CD4-positive, alpha-beta T cell treated with Interferon alpha-2 for 1 hour (primary cell): Measurements from ENCODE around the gene ZNF132.
A peak's percentile ranks its signal among the peaks of the same experiment; 100 is the strongest.
"Not testable (repeated sequence)": the region's sequence is repeated elsewhere in the genome, so short reads cannot be mapped to it uniquely, and the experiment has no call there.

Source experiments
- DNase-seq, 2 donors: peaks; one replicate each; pipeline ENCODE4 v3.0.0-alpha.2; 2020 to 2022

The ZNF132 gene

DNA sequence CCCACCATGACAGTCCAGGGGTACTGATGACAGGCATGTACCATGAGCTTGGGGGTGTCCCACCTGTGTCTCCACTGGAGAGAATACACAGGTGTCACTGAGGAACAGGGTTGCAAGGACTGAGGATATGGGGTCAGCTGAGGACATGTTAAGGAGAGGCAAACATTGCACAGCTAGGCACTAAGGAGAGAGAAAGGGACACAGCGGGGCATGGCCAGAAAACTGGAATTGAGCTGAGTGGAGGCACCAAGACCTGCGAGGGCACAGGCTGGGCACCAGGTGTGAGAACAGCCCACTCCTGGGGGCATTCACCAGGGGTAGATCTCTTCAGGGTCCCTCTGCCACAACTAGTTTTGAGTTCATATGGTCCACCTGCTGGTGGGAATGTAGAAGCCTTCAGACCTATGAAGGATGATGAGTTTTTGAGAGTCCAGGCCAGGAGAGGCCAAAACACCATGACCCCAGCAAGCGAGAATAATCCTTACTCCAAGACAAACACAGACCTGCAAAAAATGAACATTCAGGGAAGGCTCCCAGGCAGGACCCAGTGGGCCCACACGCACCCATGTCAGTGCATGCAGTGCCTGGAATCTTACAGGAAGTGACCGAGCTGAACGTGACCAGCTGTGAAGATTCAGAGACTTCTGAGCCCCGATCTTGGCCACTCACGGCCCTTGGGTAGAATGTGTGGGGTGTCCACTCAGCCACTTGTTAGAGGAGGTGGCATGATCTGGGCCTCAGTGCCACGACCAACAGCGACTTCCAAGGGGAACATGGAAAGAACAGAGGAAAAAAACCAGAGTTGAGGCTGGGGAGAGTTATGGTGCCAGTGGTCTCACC, 32.9 kb downstream of the ZNF132 start:
- DNase-seq, result no peak

DNA sequence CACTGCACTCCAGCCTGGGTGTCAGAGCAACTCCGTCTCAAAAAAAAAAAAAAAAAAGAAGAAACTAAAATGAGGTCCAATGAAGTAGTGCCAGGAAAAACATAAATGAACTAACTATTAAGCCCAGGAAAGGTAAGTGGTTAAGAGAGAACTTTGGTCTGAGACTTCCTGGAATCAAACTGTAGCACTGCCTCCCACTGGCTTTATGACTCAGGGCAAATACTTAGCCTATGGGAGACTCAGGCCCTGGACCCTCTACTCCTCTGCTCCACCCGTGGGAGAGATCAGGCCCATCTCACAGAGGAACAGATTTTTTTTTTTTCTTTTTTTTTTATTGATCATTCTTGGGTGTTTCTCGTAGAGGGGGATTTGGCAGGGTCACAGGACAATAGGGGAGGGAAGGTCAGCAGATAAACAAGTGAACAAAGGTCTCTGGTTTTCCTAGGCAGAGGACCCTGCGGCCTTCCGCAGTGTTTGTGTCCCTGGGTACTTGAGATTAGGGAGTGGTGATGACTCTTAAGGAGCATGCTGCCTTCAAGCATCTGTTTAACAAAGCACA, 36.0 kb downstream of the ZNF132 start:
- DNase-seq, result not testable (repeated sequence)

DNA sequence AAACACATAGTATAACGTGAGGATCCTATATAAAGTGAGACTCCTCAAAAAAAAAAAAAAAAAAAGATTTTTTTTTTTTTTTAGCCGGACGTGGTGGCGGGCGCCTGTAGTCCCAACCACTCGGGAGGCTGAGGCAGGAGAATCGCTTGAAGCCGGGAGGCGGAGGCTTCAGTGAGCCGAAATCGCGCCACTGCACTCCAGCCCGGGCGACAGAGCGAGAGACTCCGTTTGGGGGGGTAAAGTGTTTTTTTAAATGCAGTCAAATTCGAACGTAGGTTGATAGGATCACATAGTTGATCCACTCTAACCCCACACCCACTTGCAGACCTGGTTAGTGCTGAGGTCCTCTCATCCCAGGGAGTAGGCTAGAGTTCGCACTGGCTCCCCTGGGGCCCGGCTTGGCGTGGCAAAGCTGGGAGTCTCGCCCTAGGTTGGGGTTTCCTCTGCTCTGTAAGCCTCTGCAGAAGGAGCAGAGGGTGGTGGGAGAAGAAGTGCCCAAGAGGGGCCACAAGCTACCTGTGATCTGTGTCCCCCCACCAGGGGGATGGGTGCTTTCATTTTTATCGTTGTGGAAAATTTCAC, 38.0 kb downstream of the ZNF132 start:
- DNase-seq, result peak in 1 of 2 donors; percentile 38

DNA sequence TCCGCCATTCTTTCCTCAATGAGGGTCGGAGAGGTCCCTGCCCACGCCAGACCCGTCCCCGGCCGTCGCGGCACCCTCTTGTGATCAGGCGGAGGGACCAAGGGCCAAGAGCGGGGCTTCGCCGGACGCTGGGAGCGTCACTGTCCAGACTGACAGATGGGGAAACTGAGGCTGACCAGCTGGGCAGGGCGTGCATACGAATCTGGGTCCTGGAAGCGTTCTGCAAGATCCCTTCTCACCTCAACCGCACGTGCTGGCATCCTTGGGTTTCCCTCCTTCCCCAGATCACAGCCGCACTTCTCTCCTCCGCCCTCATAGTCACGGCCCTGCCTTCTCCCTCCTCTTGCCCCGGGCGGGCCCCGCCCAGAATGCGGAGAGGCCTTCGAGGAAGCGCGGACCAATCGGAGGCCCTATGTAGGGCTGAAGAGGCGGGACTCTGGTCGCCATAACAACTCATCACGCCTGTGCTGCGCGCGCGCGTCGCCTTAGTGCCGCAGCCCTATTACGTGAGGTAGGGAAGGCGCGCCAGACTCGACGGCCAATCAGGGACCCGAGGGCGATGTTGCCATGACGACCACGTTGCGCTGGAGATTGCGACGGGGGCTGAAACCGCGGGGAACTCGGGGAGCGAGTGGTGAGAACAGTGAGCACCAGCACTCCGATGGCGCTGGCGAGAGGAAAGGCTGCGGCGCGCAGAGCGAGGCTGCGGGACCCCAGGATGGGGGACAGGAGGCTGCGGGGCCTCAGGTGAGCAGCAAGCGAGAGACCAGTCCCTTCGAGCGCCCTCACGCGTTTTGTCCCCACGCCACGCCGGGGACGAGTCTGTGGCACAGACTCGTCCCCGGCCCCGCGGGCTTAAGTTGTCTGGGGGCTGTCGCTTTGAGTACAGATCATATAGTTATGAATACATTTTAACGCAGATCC, 38.8 kb downstream of the ZNF132 start:
- peak; percentile 98 to 100 for DNase-seq

DNA sequence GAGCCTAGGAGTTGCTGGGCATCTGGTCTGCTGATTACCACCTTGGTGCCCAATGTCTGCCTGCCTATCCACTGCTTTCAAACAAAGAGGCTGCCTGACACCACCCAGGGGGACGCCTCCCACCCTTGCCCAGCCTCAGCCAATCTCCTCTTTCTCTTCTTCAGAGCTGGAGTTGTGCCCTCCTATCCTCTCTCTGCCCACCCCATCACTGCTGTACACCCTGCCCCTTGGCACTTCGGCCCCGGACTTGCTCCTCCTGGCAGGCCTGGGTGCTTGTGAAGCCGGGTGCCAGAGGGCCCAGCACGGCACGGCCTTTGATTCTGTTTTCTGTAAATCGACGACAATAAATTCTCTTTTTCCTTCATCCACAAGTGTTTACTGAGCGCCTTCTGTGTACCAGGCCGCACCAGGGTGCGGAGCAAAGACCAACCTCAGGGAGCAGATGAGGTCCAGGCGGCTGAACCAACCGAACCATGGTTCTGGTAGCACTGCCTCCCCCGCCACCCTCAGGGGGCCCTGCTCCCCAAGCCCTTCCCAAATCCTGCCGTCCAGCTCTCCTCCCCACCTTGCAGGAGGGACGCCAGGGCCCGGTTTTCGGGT, 39.5 kb downstream of the ZNF132 start:
- DNase-seq, result no peak

DNA sequence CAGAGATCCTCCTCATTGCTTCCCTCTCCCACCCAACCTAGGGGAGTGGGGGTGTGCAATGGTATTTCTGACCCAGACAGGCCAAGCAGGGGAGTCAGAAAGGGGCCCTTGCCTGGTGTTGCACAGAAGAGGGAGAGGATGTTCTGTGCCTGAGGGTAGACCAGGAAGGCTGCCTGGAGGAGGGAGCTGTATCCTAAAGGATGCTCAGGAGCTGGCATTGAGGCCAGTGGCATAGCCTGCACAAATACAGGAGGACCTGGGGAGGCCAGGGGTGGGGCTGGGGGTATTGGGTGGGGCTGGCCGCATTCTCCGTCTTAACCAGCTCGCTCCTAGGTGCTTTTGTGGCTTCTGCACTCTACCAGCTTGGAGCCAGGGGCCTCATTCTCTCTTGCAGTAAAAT, 40.0 kb downstream of the ZNF132 start:
- DNase-seq, result no peak

DNA sequence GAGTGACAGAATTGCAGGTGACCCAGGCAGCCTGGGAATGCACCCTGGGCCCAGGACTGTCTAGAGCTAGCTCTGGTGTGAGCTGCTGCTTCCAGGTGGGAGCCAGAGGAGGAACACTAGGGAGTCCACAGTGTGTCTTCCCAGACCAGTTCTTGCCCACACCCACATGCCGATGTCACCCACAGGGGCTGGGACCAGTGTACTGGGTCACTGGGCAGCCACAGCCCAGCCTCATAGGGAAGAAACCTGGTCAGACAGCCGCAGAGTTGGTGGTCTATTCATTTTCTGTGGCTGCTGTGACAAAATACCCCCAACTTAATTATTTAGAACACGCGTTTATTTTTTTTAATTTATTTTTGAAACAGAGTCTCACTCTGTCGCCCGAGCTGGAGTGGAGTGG, 41.4 kb downstream of the ZNF132 start:
- no peak for DNase-seq

DNA sequence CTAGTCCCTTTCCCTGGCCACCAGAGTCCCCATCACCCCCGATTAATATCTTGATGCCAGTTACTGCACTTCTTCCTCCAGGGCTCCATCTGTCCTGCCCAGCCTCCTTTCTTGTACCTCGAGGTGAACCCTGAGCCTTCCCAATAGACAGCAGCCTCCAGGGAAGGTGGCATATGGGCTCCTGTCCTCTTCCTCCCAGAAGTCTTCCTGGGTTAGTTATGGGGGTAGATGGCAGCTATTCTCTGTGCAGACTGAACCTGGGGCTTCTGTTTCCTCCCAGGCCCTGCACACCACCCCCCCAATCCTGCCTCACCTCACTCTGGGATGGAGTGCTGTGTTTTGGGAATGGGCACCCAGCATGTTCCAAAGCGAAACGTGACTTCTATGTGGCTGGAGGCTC, 41.9 kb downstream of the ZNF132 start:
- DNase-seq, result no peak

DNA sequence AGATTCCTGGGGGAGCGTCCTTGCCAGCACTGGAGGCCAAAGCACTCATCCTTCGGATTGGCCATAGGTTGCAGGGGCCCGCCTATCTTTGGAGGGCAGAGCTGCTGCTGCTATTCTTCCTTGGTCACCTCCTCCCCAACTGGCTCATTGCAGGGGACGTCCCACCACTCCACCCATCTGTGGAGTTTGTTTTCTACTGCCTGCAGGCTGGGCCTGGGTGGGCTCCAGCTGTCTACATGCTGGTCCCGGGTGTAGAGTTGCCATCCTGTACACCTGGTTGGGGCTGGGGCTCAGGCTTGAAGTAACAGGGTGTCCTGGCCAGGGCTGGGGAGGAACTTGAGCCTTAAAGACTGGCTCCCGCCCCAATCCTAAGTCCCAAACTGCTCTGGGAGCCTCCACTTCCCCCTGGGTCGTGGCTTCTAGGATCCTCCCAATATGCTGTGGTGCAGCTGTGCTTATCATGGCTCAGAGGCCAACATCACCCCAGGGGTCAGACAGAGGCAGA, 42.4 kb downstream of the ZNF132 start:
- DNase-seq, result no peak

DNA sequence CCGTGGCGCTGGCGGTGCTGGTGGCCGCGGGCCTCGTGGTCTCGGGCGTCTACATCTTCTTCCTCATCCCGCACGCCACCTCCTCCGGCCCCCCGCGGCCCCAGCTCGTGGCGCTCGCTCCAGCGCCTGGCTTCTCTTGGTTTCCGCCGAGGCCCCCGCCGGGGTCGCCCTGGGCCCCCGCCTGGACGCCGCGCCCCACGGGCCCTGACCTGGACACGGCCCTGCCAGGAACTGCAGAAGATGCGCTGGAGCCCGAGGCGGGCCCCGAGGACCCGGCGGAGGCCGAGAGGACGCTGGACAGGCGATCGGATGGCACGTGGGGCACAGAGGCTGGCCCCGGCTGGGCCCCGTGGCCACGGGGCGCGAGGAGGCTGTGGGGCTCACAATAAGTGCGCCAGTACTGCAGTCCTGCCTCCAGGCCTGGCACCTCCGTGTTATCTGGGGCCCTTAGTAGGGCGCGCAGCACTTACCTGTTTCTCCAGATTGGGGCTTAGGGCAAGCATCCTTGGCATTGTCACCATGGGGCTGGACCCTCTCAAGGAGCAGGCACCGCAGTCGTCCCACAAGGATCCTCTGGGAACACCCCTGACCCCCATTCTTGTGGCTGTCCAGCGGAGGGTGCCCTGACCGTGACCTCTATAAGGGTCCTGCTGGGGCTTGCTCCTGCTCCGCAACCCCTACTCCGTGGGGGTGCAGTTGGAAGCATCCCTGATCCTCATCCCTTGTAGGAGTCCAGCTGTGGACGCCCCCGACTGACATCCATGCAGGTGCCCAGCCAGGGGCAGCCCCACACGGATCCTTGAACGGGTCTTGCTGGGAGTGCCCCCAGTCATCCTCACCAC, 43.0 kb downstream of the ZNF132 start:
- no peak for DNase-seq

DNA sequence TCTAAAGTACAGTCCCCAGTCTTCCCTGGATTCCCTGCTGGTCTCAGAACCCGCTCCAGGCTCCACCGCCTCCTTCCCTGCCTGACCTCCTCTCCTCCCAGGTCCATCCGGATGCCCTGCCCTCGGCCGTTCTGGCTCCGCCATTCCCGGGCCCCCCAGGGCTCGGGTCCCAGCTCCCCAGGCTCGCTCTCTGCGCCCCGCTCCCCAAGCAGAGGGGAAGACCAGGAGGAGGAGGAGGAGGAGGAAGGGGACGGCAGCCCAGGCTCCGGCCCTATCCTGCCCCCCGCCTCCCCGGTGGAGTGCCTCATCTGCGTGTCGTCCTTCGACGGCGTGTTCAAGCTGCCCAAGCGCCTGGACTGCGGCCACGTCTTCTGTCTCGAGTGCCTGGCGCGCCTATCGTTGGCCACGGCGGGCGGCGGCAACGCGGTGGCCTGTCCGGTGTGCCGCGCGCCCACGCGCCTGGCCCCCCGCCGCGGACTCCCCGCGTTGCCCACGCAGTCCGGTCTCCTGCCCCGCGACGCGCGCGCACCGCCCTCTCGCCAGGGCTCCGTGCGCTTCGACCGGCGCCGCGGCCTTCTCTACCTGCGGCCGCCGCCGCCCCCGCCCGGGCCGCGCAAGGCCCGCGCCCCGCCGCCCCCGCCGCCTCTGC, 43.9 kb downstream of the ZNF132 start:
- DNase-seq, result no peak

DNA sequence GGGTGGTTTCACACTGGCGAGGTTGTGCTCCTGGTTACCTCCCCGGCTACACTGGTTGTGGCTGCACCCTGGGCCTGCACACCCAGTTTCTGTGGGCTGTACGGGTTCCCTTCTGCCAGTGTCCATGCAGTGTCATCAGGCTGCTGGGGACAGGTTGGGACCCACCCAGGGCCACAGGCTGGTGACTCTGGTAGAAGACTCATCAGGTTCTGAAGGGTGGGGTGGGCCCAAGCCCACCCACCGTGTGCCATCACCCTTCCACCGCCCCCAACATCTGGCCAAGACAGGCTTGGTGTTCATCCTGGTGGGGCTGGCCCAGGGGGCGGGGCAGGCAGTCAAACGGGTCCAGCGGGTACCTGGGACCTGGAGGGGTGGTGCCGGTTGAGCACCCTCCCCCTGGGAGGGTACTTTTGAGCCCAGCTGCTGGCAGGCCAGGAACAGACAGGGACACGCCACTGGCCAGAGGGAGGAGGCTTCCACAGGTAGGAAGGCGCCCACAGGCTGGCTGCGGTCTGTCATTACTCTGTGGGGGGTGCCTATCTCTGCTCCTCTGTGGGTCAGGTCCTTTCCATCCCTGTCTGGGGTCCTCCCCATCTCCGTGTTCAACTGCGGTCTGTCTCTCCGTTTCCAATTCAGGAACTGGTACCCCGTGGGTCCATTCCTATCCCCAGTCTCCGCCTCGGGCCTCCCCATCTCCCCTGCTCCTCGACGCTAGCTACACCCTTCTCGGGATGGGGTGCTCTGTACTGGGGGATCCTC, 44.6 kb downstream of the ZNF132 start, which contains the start of gene RNF225:
Gene RNF225 (plus strand): TSS at position 437 of the 759 bp plus-strand sequence. CDS start 434 bp downstream, outside the sequence.
- DNase-seq, result no peak

DNA sequence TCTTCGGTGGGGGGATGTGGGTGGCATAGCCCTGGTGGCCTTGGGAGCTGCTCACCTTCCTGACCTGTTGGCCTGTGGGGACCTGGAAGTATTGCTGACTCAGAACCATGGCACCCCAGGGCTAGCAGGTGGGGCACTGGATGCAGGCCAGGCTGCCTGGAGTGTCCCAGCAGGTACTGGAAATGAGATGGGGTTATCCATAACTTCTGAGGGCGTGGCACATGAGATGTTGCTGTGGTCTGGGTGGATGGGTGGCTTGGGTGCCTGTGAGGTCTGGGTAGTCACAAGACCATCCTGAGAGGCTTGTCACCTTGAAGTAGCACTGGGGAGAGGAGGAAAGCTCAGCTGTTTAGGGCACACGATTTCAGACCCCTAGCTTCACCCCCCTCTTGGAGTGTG, 45.1 kb downstream of the ZNF132 start:
- no peak for DNase-seq

DNA sequence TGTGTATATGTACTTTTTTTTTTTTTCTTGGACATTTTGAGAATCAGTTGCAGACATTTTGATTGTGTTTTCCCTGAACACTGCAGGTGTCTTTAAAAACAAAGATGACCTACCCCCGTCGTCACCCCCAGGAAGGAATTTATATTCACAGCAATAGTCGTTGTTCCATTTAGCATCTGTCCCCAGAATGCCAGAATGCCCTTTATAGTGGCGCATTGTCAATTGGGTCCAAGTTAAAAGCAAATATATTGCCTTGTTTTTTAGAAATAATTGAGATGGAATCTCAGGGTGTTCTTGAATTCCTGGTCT, 46.3 kb downstream of the ZNF132 start:
- DNase-seq, result no peak

DNA sequence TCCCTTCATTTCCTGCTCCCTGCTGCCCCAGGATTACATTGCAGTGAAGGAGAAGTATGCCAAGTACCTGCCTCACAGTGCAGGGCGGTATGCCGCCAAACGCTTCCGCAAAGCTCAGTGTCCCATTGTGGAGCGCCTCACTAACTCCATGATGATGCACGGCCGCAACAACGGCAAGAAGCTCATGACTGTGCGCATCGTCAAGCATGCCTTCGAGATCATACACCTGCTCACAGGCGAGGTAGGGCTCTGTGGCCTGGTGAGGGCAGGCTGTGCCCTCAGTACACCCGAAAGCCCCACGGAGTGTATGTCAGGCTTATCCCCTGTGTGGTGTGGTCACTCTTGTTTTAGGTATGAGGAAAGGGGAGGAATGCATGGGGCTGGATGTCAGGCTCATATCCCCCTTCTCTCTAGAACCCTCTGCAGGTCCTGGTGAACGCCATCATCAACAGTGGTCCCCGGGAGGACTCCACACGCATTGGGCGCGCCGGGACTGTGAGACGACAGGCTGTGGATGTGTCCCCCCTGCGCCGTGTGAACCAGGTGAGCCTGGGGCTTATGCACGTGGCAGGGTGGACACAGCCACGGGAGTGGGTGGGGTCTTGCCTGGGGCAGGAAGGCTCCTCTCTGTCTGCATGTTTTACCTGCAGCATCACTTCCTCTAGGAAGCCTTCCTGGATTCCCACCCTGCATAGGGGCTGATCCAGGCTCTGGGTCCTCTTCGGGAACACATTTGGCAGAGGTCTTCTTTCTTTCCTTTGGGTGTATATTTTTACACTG, 46.8 kb downstream of the ZNF132 start:
- DNase-seq, result no peak

DNA sequence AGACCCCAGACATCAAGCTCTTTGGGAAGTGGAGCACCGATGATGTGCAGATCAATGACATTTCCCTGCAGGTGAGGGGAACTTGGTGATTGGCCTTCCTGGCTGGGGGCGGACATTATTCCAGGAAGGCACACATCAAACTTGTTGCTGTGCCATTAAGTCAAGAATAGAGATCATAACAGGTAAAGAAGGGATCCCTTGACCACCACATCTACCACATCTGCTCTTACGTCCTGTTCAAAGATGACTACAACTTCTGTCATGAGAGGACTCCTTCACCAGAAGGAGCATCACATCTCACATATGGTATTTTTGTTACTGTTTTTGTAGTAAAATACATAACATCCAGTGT, 51.8 kb downstream of the ZNF132 start:
- no peak for DNase-seq

DNA sequence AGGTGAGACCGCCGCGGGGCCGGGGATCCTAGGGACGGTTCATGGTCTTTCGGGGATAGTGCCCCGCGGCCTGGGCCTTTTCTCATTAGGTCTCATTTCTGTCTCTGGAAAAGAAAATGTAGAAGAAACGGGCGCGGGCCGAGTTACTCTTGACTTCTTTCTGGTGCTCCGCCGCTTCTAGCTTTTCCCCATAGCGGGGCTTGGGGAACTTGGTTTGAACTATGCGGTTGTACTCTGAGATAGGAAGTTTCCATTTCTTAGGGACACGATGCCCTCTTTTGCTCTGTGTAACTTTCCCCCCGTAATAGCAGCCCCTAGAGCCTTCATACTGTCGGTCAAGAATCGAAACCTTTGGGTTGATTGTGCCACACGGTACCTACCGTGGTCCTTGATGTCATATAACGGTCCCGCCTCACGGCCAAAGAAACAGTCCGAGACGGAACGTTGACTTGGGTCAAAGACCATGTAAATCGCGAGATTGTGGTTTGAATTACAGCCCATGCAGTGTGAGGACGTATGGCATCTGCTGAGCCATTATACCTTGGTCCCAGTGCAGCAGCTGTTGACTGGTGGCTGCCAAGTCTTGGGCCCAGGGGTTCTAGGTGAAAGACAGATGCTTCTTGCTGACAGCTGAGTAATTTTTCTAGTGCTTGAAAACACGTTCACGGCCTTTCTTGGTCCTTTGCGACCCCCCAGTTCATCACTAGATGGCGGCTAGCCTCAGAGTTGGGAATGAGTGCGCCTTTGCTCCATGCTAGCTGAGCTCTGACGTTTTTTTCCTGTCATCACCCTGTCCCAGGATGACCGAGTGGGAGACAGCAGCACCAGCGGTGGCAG, 52.4 kb downstream of the ZNF132 start:
- DNase-seq, result no peak

DNA sequence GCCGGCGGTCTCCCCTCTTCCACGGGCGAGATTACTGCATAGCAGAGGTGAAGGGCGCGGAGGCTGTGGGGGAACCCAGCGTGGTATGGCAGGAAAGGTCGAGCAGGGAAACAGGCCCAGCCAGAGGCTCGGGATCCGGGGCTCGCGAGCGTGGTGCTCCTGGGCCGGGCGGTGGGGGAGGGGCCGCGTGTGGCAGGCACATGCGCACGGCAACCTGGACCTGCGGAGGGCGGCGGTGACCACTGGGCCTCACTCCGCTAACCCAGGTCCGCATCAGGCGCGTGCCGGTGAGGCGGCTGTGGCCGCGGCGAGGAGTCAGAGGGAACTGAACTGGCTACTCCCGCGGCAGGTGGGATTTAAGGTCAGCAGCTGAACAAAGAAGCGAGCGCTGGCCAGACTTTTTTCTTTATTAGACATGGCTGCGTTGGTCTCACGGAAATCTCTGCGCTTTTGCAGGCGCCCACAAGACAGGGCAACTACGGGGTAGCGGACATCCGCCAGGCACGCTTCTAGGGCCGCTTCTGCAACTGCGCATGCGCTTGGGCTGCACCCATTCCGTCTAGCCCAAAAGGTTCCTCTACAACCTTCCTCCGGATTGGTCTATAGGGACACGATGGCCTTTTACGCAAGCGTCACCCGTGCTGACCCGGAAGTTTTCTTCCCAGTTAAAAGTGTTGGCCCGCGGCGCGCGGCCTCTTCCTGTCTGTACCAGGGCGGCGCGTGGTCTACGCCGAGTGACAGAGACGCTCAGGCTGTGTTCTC, 53.2 kb downstream of the ZNF132 start, which contains the start of gene RPS5:
Gene RPS5 (plus strand): TSS at position 694 of the 762 bp plus-strand sequence. CDS start 869 bp downstream, outside the sequence.
- DNase-seq, result peak; percentile 98
